Hematopoietic multipotent progenitor cell treated with erythropoietin and hydrocortisone succinate and interleukin-3 and kit ligand, for 6 days (in vitro differentiated cells): ENCODE data around the gene DUSP18.
"Not testable (repeated sequence)": the region's sequence is repeated elsewhere in the genome, so short reads cannot be mapped to it uniquely, and the experiment has no call there.

Experiments
- DNase-seq: peaks from one replicate; pipeline ENCODE4 v3.0.0-alpha.2; 2015

Gene DUSP18

DNA sequence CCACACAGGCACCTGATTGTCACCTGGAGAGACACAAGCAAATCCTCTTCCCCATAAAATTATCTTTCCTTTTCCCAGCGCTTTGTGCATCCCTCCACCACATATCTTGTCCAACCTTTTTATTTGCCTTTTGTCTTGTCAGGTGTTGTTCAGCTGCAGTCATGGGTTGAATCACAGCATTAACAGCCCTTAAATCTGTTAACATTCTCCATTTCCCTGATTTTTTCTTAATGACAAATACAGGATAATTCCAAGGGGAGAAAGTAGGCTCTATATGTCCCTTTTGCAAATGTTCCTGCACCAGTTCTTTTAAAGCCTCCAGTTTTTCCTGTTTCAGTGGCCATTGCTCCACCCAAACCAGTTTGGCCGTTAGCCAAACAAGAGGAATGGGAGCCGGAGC, 8.9 kb upstream of the DUSP18 start:
- DNase-seq, result not testable (repeated sequence)

DNA sequence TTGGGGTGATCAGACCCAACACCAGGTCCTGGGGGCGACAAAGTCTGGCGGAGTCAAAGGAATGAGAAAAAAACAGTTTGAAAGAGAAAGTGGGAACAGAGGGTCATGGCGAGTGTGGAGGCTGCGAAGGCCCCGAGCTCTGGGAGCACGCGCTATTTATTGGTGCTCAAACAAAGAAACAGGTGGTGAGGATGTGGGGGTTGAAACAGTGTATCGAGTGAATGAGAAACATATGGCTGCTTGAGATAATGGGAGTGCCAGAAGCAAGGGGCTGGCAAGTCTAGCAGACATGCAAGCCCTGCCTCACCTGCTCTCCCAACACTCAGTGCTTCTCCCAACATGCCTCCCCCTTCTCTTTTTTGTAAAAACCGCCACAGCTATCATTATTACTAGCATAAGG, 7.8 kb upstream of the DUSP18 start:
- DNase-seq, result peak; percentile 60

DNA sequence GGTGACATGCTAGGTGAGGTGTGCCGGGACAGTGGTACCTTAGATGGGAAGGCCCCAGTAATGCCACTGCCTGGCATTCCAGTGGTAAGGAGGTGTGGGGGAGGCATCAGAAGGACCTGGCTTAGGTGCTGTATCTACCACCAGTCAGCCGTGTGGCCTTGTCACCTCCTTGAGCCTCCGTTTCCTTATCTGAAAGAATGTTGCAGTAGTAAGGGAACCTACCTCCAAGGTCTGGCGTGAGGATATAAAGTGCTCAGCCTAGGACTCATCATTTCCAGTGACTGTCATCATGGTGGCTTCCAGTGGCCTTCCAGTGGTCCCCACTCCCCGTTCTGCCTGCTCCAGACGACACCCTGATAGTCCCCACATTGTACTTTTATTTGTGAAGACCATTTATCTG, 6.8 kb upstream of the DUSP18 start:
- no peak for DNase-seq

DNA sequence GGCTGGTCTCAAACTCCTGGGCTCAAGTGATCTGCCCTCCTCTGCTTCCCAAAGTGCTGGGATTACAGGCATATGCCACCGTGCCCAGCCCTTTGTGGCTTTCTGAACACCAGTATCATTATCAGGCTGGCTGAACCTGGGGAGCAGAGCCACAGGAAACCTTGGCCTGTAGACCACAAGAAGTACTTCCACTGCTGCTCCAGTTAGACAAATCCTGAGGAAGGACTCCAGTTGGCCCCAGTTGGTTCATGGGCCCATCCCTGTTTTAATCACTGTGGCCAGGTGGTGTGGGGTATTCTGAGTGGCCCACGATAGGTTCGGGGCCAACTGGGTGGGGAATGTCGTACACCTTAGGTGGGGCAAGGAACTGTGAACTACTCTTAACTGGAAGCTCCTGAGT, 5.5 kb upstream of the DUSP18 start:
- DNase-seq, result peak; percentile 80

DNA sequence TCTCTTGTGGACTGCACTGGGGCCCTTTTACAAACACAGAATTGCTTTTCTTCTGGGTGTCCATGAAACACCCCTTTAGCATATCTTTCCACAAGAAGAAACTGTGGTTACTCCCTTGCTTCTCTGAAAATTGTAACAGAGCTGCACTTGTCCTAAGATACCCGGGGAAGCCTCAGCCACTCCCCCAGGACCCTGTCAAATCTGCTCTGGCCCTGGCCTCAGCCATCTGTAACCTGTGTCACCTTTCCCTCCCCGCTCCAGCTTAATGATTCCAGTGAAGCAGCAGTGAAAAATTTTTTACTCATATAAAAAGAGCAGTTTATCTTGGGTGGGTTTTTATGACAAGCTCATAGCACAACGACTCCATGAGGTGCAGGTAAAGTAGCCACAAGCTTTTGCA, 3.4 kb upstream of the DUSP18 start:
- DNase-seq, result no peak

DNA sequence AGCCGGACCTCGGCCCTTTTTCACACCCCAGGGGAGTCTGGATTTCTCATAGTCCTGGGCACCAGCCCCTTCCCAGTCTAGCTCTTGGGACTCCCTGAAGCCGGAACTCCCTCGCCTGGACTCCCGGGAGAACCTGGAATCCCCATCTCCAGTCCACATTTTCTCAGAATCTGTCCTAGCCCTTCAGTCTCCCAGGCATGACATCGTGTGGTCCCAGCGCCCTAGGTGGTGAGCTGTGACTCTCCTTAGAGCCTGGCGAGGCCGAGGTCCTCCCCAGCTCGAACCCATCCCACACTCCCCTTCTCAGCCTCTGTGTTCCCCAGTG, 673 bp upstream of the DUSP18 start:
- DNase-seq, result no peak

DNA sequence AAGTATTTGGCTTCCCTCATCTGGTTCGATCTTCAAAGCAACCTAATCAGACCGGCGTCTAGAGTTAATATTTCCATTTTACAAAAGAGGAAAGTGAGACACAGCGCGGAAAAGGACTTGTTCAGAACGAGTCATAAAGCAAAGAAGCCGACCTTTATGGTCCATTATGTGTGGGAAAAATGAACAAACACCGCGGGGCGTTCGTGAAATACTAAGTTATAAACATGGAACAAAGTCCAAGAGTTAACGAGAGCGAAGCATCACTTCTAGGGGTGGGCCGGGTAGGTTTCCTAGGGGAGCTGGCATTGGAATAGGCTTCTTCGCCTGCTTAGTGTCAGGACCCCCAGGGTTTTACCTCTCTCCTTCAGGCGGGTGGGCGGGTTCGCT, 575 bp downstream of the DUSP18 start:
- DNase-seq, result peak; percentile 28

DNA sequence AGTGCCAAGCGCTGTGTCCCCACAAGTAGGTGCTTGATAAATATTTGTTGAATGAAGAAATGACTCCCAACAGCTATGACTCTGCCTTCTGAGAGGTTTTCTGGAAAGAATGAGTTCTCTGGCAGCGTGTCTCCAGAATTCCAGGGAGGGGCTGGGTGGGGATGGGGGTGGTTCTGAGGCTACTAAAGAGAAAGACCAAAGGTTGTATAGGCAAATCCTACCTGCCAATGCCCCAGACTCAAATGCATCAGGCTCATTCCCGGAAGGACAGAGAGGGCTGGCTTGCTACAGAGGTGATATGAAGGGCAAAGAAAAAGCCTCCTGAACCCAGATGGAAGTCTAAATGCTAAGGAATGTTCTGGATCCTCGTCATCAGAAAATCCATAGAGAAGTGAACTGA, 1.9 kb downstream of the DUSP18 start:
- DNase-seq, result no peak

DNA sequence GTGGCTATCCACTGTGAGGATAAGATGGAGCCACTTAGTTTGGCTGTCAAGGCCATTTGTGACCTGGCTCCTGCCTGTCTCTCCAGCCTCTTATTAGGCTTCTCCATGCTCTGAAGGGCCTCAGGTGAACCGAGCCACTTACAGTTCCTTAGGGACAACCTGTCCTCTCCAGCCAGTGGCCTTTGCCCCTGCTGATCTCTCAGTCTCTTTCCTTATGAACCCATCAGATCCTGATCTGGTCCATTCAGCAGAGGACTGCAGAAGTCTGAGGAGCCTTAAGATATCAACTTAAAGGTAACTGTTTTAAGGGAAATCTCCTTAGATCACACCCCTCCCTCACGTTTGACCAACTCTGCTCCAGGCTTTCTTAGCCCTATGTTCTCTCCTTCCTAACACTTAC, 2.4 kb downstream of the DUSP18 start:
- no peak for DNase-seq

DNA sequence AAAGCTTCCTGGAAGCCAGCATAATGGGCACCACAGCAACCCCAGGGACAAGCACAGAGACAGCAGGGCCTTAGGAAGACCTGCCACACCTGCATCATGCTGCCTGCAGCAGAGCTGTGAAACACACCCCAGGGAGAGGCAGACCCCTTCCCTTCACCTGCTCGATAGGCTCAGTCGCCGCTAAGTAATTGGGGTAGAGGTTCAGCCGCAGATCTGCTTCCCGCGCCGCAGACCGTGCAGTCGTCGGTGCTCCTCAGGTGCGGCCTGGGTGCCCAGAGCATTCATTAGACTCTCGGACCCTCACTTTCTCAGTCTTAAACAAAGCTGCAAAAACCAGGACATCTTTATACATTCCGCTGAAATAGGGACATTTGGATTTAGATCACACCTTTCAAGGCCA, 2.9 kb downstream of the DUSP18 start:
- DNase-seq, result no peak

DNA sequence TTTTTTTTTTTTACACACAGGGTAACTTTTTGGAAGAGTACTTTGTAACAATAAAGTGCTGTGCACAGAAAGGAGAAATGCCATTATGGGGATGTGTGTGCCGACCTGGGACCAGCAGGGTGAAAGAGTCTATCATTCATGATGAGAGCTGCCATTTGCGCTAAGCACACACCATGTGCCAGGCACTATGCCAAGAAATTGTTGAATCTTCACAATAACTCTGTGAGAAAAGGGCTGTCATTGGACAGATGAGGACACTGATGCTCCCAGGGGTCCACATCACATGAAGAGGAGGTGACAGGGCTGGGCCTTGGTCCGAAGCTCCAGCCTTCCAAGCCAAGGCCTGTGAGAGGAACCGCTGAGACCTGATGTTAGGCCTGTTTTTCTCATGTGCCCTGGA, 5.6 kb downstream of the DUSP18 start:
- DNase-seq, result no peak

DNA sequence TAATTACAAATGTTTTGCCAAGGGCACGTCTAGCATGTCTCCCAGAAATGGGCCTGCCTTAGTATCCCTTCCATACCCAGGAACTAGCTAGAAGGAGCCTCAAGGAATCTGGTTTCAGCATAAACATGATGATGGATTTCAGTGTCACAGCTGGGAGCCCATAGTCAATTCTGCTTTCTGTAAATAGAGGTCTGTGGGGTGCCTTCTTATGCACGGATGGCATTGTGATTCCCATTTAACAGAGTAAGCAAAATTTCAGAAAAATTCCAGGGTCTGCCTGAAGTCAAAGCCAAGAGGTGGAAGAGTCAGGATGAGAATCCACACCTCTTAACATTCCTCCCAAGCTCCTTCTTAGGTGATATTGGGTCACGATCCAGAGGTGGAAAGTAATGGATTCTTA, 12.1 kb downstream of the DUSP18 start:
- DNase-seq, result no peak

DNA sequence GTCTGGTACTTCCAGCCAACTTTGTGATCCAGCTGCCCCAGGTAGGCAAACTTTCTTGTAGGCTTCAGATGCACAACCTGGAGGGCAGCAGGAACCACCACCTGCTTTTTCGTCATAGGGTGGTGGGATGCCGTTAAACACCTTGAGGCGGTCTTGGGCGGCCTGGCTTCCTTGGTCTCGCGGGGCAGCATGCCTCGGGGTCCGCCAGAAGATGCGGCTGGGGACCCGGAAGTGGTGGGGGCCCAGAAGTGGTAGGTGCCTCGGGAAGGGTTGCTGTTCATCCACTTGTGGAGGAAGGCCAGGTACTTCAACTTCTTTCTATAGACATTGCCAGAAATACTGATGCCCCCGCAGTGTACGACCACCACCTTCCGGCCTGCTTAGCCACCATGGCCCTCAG, 13.3 kb downstream of the DUSP18 start:
- no peak for DNase-seq

DNA sequence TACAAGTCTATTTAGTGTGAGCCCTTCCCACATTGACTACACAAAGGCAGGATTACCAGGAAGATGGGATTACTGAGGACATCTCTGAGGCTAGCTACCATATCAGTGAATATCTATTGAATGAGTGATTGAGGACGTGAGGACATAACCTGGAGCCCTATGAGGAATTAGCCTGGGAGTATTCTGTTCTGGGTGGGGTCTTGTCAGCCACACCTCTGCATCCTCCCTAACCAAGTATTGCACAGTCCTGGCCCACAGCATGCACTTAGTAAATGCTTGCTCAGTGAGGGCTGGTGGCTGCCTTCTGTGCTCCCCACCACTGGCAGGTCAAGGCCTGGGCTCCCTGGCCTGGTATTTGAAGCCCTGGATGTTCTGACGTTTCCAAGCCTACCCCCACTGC, 14.8 kb downstream of the DUSP18 start:
- DNase-seq, result no peak

DNA sequence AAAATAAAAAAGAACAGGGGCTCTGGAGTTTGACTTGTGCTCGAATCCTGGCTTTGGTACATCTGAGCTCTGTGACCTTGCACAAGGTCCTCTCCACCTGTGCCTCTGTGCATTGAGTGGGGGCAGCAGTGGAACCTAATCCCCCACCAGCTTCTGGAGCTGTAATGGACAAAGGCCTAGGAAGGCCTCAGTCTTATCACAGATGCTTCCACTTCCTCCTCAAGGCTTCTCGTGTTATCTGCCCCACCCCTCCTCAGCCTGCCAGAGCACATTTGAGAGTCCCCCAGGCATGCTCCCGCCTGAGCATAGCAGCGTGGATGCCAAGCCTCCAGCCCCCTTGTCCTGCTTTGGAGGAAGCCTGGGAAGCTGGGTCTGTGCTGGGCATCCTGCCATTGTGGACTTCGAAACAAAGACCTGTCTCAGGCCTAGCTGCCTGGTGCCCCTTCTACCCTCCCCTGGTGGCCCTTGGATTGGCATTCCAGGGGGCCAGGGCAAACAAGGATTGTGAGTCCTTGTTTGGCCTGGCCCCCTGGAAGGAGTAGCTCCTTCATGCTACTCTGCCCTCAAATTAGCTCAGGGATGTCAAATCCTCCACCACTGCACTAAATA, 17.1 kb downstream of the DUSP18 start:
- peak; percentile 52 for DNase-seq

DNA sequence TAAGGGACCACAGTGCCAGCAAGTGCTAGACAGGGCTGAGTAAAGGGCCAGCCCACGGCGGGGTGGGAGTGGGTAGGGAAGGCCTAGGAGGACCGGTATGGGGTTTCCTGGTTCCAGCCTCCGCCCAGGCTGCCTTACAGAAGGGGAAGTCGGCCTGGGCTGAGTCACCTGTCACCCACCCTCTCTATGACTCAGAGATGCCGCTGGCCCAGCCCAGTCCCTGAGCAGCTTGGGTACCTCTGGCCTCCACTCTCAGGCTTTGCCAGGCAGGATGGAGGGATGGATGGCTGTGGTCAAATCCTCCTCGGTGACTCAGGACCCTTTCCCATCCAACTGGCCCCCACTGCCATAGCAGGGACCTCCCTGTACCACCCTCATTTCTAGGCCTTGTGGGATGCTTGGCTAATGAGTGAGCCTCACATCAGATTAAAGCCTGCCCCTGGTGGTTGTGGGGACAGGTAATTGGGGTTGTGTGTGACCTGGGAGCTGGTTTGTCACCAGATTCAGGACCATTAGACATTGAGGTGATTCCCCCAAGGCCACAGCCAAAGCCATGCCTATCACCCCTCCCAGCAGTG, 18.2 kb downstream of the DUSP18 start:
- DNase-seq, result peak; percentile 60

DNA sequence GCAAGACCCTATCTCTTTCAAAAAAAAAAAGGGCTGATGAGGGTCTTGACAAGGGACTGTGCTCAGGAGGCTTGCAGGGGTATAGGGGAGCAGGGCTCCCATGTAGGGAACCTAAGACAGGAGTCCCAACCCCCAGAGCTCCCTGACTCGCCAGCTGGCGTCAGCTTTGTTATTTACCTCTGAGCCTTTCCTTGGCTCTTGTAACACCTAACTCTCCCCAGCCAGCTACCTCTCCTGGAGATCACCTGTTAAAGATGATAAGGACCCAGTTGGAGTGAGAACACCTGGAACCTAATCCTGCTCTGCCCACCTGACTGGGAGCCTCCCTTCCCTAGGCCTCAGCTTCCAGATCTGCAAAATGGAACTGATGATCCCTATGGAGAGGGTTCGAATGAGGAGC, 18.9 kb downstream of the DUSP18 start:
- no peak for DNase-seq

DNA sequence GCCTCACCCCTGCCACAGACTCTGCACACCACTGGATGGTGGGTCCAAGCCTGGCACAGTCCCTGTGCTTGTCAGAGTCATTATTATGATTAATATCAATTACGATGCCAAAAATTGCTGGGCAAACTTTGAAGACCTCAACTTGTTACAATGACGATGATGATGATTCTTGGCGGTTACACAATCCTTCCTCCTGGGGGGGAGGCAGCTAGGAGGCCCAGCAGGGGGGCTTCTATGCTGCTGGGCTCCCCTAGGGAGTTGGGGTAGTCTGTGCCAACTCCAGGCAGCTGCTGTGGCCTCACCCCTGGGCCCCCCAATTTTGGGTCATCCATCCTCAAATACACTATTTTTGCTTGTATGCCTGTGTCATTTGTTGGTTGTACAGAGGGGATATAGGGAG, 20.1 kb downstream of the DUSP18 start:
- DNase-seq, result no peak

DNA sequence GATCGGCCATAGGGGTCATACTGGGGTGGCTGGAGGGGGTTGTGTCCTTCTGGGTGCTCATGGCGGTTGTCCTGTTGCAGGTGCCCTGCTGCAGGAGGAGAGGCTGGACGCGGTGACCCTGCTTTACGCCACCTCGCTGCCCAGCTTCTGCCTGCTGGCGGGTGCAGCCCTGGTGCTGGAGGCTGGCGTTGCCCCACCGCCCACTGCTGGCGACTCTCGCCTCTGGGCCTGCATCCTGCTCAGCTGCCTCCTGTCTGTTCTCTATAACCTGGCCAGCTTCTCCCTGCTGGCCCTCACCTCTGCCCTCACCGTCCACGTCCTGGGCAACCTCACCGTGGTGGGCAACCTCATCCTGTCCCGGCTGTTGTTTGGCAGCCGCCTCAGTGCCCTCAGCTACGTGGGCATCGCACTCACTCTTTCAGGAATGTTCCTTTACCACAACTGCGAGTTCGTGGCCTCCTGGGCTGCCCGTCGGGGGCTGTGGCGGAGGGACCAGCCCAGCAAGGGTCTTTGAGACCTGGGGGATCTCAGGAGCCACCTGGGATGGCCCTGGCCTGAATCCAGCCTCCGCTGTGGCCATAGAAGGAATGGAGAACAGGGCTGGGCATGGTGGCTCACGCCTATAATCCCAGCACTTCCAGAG, 21.0 kb downstream of the DUSP18 start:
- DNase-seq, result no peak

DNA sequence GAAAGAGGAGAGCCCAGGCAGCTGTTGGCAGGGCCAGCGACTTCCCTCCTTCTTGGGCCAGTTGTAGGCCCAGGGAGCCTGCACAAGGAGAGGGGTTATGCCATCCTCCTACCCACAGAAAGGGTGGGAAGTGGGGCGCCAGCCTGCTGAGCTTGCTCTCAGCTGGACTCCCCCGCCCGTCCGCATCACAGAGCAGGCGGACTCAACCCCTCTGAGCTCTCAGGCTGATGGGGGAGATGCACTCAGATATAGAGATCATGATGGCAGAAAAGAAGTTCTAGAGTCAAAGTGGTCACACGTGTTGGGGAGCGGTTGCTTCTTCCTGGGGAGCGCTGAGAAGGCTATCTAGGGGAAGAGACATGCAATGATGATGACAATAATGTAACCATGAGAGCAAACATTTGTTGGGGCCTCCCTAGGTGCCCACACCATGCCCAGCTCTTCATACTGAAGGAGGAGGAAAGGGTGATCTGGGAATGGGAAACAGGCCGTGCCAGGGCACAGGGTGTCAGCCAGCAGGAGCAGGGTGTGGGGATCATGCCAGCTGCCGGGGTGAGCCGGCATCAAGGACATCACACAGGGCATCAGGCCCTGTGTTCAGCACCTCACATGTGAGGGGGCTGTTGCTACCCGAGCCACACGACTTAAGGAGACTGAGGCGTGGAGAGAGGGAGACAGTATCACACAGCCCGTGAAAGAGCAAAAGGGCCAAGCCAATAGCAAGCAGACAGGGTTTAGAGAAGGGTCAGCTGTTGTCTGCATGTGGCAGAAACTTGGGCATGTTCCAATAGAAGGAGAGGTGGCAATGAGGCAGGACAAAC, 24.4 kb downstream of the DUSP18 start:
- no peak for DNase-seq

DNA sequence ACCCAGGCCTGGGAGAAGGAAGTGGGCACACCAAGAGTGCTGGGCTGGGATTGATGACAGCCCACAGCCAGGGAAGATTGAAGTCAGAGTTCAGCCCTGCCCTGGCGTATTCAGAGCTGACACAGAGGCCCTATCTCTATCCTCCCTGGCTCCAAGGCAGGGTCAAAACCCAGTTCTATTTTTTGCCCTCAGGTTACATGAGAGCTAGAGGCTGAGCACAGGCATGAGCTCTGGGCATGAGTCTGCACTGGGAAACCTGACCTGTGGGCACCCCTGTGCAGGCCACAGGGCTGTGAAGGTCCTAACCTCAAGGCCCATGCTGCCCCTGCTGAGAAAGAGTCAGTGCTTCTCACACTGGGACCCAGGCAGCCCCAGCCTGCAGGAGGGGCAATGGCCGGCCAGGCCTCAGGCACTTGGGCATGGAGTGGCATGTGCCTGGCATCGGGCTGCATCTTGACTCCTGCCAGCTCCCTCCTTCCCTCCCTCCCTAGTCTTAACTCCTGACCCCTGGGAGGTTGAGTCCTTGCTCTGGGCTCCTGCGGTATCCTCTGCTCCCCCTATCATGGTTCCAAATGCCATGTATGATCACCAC, 26.7 kb downstream of the DUSP18 start:
- DNase-seq, result no peak

DNA sequence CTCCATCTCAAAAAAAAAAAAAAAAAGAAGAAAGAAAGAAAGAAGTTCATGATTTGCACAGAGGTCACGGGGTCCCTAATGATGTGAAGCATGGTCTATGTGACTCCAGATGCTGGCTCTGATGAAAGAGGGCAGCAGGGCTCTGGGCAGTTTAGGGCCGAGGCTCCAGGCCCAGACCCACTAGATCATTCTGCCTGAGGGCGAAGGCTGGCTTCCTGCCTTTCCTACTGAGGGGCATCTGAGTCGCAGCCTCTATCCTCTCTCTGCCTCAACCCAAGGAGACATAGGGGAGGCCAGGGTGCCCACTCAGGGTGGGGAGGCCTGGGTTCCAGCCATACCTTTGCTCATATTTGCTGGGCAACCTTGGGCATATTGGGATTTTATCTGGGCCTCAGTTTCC, 27.3 kb downstream of the DUSP18 start:
- DNase-seq, result no peak

DNA sequence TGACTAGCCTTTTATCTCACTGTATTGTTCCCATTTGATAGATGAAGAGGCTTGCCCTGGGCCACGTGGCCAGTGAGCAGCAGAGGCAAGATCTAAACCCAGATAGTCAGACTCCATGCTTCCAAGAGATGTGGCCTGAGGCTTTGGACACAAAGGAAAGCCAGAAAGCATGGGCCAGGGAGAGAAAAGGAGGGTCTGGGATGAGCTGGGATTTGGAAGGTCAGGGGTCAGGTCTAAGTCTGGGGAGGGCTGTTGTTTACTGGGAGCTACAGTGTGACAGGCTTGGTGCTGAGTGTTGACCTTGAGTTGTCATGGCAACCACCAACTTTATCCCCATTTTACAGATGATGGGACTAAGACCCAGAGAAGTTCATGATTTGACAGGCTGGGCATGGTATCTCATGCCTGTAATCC, 30.0 kb downstream of the DUSP18 start:
- DNase-seq, result peak; percentile 15
